ENCODE measurements around the gene NMT2. TPM values are rescaled to one million over a fixed set of nuclear protein-coding genes. Genes with fewer than 3 reads are reported as not detected.

The NMT2 gene
- total RNA-seq, 1 experiment from 2014 or later: 26.1 TPM

GRCh38 chr10:15144788-15145187 is 23.7 kb downstream of the NMT2 start:
- Histone ChIP-seq H3K9me2 (ENCODE audit: insufficient read depth) (no peaks in the 10 kb centered on the region), H3K27ac (ENCODE audit: low read depth, low read length) (no peak overlapping the region), H3K4me2 (ENCODE audit: low read length) (no peak overlapping the region), H2AFZ (ENCODE audit: low read depth, low read length, poor library complexity, severe bottlenecking) (no peak overlapping the region), H3K27me3 (ENCODE audit: insufficient read depth, low read length) (no peaks in the 10 kb centered on the region), H3K4me3 (replicated peaks in 1 of 2; ENCODE audit: low read depth in 1 of 2, low read length in 2 of 2) (no peak overlapping the region), H3K4me1 (ENCODE audit: control insufficient read depth in 1 of 2, insufficient read depth in 2 of 2, low read length in 2 of 2) (peaks cover 0 to 4% of the 10 kb centered on the region in 2 experiments; a peak in 1 of 4 replicates), H3K9me3 (ENCODE audit: control insufficient read depth in 1 of 2, insufficient read depth in 1 of 2, low read depth in 1 of 2, low read length in 2 of 2) (no peaks in the 10 kb centered on the region), H4K20me1 (ENCODE audit: insufficient read depth) (no peaks in the 10 kb centered on the region; the same call in 1 of the 2 replicates), H3K79me2 (ENCODE audit: insufficient read depth, low read length) (peaks cover 81% of the 10 kb centered on the region), H3K36me3 (ENCODE audit: control insufficient read depth in 1 of 2, insufficient read depth in 2 of 2, low read length in 2 of 2) (peaks cover 0 to 6% of the 10 kb centered on the region in 2 experiments; a peak in 1 of 4 replicates), H3K9ac (ENCODE audit: low read length) (no peak overlapping the region)
- intact Hi-C loops (cut with micrococcal nuclease): no loop called here
- BruUV-seq (replicated peaks): no TSS peak
- ATAC-seq (no peak), DNase-seq (ENCODE audit: low read depth, low spot score) (no peak)
- TF ChIP-seq CEBPB (IDR thresholded peaks at IDR 0.05; ENCODE audit: low read depth) (no peak), ZNF274 (IDR thresholded peaks at IDR 0.05; ENCODE audit: low read depth, low read length) (no peak), SIN3A (IDR thresholded peaks at IDR 0.05; ENCODE audit: low read depth) (no peak), CTCF (IDR thresholded peaks at IDR 0.05 in 2 of 3, conservative IDR thresholded peaks at IDR 0.05 in 1 of 3; ENCODE audit: borderline replicate concordance in 1 of 3, insufficient read depth in 1 of 3, low read depth in 2 of 3, low read length in 2 of 3) (no peak), YY1 (IDR thresholded peaks at IDR 0.05; ENCODE audit: extremely low read depth, insufficient replicate concordance, low read depth, low read length) (no peak), RAD21 (IDR thresholded peaks at IDR 0.05; ENCODE audit: low read depth) (no peak), ZBTB33 (IDR thresholded peaks at IDR 0.05; ENCODE audit: extremely low read depth, insufficient replicate concordance, low read length) (no peak), EGR1 (IDR thresholded peaks at IDR 0.05; ENCODE audit: low read depth) (no peak), SP1 (IDR thresholded peaks at IDR 0.05; ENCODE audit: low read depth) (no peak), ATF3 (IDR thresholded peaks at IDR 0.05) (no peak), TCF7L2 (IDR thresholded peaks at IDR 0.05; ENCODE audit: borderline replicate concordance, extremely low read depth, insufficient read depth, insufficient read length) (no peak), CBX3 (IDR thresholded peaks at IDR 0.05; ENCODE audit: low read depth) (no peak), FOSL1 (IDR thresholded peaks at IDR 0.05; ENCODE audit: low read depth) (no peak), ELF1 (IDR thresholded peaks at IDR 0.05; ENCODE audit: borderline replicate concordance, low read depth) (no peak), SRF (IDR thresholded peaks at IDR 0.05; ENCODE audit: low read depth) (no peak), EZH2 (IDR thresholded peaks at IDR 0.05) (no peak)
- CTCF ChIA-PET: no interaction called here
- POLR2A ChIA-PET: no interaction called here
- RAD21 ChIA-PET (ENCODE audit: low non-redundant PET in 1 of 2, low total read pairs in 2 of 2, uncharacterized antibody in 2 of 2, unreplicated experiment in 2 of 2): no interaction called here
